ENCODE results near the gene IL6R.

- TF ChIP-seq CTCF (IDR thresholded peaks at IDR 0.05; ENCODE audit: low read depth, low read length) (no peak), EZH2phosphoT487 (IDR thresholded peaks at IDR 0.05; ENCODE audit: low read depth) (no peak)
Measured at GRCh38 chr1:154463512-154463990, 58.4 kb downstream of the IL6R start.

All from OCI-LY3 (cell line).